GM21423 (cell line): ENCODE measurements around the gene KPNA6.
A peak's percentile ranks its signal among the peaks of the same experiment; 100 is the strongest.
"Not testable (repeated sequence)": the region's sequence is repeated elsewhere in the genome, so short reads cannot be mapped to it uniquely, and the experiment has no call there.

Experiments used
- ATAC-seq: cut with Tn5 transposase; IDR thresholded peaks from one replicate; pipeline ENCODE4 v1.9.1; 2021; ENCODE audit warnings: mild to moderate bottlenecking, moderate library complexity; ENCODE audit not compliant: unreplicated experiment

Gene KPNA6

DNA sequence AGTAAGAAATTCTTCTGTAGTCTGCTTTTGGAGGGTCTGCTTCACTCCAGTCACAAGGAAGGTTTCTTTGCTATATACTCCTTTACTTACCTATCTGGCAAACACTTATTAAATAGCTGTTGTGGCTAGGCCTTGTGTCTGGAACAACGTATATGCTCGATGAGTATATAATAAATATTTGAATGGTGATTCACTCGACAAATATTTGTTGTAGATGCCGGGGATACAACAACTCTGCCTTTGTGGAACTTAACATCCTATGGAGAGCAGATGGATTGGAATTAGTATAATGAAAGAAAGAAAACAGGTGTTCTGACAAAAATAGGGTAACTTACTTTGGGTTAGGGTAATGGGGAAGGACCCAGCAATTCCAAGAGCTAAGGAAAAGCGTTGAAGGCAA is 31.1 kb downstream of the KPNA6 start:
- ATAC-seq = no peak

DNA sequence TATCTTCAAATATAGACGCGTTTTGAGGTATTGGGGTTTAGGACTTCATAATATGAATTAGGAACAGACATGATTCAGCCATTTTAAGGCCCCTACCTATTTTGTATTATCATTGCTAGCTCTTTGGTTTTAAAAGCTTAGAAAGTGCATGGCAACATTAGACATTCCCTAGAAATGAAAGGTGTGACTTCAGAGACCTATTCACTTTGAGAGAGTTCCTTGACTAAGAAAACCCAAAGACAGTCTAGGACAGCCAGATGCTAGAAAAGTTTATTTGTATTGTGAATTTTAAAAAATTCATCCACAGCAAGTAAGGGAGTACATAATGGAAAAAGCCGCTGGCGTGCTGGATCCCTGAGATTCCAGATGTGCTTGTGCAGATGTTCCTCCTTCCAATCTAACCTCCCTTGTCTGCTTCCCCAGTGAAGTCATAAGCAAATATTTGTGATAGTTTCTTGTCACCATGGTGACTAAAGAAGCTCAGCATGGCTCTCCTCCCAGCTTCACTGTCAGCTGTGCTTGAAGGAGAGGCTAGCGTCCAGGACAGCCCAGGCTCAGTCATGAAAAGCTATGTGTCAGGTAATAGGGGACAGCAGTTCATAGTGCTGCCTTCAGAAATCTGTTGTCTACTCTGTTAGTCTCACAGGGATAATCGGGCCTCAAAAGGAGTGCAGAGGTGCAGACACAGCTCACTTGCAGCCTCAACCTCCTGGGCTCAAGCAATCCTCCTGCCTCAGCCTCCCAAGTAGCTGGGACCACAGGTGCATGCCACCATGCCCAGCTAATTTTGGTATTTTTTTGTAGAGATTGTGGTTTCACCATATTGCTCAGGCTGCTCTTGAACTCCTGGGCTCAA is 34.8 kb downstream of the KPNA6 start:
- ATAC-seq = no peak

DNA sequence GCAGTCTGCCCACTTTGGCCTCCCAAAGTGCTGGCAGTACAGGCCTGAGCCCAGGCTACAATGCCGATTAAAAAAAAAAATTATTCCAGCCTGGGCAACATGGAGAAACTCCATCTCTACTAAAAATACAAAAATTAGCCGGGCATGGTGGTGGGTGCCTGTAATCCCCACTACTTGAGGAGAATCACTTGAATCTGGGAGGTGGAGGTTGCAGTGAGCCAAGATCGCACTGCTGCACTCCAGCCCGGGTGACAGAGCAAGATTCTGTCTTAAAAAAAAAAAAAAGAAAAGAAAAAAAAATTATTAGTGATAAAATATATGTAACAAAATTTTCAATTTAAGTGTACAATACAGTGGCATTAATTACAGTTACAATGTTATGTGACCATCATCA is 35.4 kb downstream of the KPNA6 start:
- not testable (repeated sequence) for ATAC-seq

DNA sequence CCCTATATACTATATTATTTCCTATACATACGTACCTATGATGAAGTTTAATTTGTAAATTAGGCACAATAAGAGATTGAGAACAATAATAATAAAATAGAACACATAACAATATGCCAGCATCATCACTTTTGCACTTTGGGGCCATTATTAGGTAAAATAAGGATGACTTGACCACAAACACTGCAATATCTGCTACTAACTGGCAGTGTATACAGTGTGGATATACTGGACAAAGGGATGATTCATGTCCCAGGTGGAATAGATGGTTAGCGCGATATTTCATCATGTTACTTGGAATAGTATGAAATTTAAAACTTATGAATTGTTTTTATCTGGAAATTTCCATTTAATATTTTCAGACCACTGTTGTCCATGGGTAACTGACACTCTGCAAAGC is 36.2 kb downstream of the KPNA6 start:
- ATAC-seq = no peak

DNA sequence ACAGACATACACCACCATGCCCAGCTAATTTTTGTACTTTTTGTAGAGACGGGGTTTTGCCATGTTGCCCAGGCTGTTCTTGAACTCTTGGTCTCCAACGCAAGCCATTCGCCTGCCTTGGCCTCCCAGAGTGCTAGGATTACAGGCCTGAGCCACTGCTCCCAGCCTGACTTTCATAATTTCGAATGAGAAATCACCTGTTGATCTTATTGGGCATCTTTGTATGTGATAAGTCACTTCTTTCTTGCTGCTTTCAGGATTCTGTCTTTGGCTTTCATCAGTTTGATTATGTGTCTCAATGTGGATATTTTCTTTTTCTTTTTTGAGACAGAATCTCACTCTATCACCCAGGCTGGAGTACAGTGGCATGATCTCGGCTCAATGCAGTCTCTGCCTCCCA is 39.9 kb downstream of the KPNA6 start:
- not testable (repeated sequence) for ATAC-seq

DNA sequence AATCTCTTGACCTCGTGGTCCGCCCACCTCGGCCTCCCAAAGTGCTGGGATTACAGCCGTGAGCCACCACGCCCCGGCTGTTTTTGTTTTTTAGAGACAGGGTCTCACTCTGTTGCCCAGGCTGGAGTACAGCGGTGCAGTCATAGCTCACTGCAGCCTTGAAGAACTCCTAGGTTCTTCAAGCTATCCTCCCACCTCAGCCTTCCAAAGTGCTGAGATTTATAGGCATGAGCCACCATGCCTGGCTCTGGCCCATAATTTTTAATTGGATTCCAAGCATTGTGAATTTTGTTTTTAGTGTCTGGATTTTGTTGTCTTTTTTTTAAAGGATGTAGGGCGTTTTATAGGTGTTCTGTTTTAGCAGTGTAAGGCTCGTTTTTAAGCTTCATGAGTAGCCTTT is 43.0 kb downstream of the KPNA6 start:
- ATAC-seq = no peak

DNA sequence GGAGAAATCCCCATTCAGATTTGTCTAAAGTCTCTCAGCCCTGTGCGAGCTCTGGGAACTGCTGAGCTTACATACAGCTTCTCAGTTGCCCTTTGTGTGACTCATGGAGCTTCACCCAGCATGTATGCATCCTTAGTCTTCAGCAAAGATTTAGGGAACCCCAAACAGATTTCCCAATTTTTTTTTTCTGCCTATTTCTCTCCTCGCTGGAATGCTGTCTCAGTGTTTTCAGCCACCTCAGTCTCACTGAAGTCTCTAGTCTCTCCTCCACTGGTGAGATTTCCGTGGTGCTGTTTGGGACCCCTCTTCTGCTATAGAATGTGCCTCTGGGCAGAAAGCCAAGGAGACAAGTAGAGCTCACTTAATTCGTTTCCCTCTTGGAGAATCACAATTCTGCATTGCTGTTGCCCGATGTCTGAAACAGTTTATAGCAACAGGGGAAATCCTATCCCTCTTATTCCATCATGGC is 43.5 kb downstream of the KPNA6 start:
- ATAC-seq = no peak

DNA sequence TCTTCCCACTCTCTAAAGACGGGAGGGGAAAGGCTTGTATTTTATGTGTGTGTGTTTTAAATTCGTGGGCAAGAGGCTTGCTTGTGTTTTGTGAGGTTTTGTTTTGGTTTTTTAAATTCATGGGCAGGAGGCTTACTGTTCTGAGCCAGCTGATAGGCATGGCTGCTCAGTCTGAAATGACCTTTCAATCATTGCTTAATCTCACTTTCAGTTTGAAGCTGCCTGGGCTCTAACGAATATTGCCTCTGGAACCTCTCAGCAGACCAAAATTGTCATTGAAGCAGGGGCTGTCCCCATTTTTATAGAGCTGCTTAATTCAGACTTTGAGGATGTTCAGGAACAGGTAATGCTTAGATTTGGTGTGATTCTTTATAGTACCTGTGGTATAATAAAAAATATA is 51.3 kb downstream of the KPNA6 start:
- ATAC-seq = no peak

DNA sequence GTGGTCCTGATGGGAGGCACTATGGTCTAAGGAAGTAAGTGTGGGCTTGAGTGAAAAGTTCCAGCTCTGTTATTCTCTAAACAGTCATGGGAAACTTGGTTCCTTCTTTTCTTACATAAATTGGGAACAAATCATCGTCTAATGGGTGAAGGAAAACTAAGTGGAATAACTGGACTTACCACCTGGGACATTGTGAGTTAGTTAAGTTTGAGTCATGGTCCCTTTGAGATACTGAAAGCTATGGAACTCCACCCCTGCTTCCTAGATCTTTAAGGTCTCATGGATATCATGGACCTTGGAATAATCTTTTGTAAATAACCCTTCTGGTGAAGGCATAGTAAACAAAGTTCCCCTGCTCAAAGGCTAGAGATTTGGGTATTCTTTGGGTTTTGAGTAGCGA is 55.5 kb downstream of the KPNA6 start:
- ATAC-seq = no peak

DNA sequence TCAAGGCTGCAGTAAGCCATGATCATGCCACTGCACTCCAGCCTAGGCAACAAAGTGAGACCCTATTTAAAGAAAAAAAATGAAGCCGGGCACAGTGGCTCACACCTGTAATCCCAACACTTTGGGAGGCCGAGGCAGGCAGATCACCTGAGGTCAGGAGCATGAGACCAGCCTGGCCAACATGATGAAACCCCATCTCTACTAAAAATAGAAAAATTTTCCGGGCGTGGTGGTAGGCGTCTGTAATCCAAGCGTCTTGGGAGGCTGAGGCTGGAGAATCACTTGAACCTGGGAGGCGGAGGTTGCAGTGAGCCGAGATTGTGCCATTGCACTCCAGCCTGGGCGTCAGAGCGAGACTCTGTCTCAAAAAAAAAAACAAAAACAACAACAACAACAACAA is 57.8 kb downstream of the KPNA6 start:
- ATAC-seq = not testable (repeated sequence)

DNA sequence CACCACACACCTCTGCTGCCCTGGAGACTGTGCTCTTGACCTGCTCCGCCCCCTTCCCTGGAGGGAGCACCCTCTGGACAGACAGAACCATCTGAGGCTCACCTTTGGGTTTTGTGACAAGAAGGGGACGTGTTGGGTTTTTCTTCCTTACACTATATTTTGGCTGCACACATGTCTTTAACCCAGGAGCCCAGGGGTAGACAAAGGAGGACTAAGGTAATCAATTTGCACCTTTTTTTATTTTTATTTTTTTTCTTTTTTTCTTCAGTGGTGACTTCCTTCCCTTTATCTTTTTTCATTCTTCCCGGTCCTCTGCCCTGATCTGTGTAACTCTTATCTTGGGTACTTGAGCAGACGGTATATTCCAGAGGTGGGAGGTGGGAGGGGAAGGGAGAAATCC is 63.1 kb downstream of the KPNA6 start:
- no peak for ATAC-seq

DNA sequence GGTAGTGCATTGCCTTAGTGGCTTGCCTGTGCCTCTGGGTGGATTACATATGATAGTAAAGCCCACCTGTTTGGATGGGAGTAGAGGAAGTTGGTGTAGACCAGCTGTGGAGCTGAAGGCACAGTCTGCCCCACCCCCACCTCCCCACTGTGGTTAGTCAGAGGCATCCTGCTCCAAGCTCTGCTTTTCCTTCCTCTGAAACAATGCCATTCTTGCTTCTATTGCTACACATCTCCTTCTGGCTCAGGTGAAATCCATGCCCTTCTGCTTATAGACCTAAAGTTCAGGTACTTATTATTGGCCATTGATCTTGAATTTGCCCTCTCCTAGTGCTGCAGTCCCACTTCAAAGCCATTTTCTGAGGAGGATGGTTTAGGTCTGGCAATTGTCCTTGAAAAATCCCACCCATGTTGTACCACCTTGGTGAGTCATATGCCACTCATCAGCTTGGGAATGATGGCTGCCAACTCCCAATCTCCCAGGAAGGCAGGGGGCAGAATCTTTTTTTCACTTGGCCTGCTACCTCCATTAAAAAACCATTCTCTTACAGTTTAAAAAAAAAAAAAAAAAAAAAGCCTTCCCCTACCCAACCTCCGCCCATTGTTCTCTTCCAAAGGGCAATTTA is 64.9 kb downstream of the KPNA6 start:
- ATAC-seq = no peak

DNA sequence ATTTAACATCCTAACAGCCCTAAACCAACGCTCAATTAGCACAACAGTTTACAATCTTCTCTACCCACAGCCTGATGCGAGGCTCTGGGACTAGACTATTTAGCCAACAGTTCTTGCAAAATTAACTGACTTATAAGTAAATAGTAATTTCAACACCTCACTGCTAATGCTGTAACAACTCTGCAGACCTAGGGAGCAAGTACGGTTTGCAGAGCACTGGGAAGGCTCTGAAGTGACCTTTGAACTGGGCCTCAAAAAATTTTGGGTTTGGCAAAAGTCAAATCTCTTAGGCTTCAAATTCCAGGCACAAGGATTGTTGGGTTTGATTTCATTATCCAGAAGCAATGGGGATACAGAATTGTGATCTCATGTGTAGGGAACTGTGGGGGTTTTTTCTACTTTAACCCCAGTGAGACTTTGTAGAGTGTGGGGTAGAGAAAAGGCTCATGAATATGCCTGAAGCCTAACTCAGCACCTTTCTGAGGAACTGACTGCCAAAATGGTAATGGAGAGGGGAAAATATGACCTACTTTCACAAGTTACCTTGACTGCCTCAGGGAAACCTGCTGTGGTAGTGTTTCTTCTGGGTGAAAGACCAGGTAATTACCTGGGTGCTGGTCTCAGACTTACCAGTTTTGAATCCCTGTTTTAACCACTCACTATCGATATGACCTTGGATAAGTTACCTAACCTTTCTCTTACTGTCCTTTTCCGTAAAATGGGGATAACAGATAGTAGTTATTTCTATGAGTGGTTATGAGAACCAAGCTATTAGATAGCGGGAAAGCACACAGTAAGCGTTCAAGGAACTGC is 70.7 kb downstream of the KPNA6 start:
- ATAC-seq = no peak

DNA sequence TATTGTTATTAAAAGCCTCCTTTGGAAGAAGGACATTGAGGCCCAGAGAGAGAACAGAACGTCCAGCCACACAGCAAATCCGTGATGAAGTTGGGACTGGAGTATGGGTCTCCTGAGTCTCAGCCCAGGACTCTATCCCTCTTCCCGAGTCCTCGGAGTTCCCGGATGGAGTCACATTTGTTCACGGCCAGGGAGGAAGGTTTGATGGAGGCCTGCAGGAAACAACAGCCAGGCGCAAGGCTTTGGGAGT is 71.3 kb downstream of the KPNA6 start:
- ATAC-seq = no peak

DNA sequence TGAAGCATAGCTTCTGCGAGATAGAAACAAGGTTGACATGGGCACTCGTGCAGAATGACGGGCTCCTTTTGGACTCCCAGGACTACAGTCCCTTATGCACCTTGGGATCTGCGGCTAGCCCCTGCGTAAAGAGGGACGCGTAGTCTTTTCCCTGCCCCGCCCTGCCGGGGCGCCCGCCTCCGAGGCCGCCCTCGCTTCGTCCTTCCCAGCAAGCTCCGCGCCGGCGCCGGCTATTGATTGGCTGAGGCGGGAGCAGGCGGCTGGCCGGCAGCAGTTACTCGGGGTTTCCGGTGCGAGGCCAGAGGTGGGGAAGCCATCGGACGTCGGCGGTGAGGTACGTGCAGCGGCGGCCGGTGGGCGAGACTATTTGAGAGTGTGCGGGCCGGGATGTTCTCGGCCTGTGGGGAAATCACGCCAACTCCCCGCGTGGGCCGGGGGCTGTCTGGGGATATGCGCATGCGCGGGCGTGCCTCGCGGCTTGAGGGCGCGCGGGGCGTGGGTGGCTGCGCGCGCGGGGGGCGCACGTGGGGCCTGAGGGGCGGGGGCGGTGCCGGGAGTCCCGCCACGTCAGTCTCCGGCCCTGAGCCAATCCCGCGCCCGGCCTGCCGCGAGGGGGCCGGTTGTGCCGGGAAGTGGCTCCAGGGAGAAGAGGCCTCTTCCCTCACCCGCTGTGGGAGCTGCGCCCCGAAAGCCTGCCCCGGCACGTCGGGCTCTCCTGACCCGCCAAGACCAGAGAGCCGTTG is 71.8 kb downstream of the KPNA6 start, which contains the start of gene TXLNA:
TXLNA (plus strand) TSS at position 233 of the 743 bp plus-strand sequence. CDS start 671 bp downstream, outside the sequence.
- peak; percentile 84 for ATAC-seq

DNA sequence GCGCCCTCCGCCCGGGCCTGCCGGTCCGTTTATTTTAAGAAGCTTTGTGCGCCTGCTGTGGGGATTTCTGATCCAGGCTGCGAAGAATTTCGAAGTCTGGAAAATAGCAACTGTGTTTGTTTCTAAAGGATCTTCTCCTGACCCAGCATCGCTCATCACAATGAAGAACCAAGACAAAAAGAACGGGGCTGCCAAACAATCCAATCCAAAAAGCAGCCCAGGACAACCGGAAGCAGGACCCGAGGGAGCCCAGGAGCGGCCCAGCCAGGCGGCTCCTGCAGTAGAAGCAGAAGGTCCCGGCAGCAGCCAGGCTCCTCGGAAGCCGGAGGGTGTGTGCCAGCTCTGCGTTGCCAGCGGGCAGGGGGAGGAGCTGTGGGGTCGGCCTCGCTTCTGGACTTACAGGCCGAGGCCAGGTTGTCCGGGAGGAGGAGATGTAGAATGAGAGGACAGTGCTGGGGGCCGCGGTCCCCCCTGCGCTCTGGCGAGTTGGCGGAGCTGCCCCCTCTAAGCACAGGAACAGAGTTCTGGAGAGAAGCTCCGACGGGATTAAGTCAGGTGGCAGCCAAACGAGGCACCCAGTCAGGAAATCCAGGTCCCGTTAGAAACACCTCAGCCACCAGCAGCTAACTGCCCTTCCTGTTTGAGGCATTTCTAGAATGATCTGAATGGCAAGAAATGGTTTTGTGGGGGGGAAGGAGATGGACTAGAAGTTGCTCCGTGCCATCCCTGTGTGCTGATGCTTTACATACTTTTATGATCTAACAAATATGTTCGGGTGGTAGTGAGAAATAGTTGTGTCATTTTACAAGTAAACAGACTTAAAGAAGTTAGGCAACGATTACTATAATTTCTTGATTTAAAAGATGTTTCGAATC is 72.6 kb downstream of the KPNA6 start:
- ATAC-seq = peak; percentile 5

DNA sequence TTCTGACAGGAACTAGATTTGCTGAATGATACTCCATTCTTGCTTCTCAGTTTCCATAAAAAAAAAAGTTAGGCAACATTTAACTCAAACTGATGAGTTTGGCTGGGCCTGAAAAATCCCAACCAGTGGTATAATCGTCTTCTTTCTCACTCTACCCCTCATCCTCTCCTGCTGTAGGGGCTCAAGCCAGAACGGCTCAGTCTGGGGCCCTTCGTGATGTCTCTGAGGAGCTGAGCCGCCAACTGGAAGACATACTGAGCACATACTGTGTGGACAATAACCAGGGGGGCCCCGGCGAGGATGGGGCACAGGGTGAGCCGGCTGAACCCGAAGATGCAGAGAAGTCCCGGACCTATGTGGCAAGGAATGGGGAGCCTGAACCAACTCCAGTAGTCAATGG is 73.2 kb downstream of the KPNA6 start:
- ATAC-seq = no peak

DNA sequence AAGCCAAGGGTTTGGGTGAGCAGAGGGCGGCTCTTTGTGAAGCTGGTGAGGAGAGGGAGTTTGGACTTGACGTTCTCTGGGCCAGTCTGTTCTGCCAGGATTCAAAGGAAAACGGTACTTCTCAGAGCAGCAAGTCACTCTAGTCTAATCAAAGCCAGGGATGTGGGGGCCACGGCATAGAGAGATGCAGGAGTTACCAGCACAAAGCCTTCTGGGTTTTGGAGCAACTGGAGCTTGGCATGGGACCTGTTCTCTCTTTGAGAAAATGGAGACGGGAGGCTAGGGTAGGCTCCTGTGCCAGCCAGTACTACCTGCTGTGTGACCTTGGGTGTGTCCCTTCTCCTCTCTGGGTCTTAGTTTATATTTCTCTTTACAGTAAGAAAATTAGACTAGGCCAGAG is 73.7 kb downstream of the KPNA6 start:
- ATAC-seq = no peak

DNA sequence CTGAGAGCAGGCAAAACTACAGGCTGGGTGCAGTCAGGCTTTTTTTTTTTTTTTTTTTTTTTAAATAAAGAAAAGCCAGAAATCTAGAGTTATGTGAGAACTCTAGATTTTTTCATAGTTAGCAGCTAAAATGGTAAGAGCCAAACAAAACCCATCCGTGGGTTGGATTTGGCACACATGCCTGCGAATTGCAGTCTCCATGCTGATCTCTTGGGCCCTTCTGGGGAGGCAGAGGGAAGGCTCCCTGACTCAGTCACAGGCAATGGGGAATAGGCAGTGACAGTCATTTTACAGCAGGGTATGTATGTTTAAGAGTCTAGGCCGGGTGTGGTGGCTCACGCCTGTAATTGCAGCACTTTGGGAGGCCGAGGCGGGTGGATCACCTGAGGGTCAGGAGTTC is 74.2 kb downstream of the KPNA6 start:
- ATAC-seq = no peak

DNA sequence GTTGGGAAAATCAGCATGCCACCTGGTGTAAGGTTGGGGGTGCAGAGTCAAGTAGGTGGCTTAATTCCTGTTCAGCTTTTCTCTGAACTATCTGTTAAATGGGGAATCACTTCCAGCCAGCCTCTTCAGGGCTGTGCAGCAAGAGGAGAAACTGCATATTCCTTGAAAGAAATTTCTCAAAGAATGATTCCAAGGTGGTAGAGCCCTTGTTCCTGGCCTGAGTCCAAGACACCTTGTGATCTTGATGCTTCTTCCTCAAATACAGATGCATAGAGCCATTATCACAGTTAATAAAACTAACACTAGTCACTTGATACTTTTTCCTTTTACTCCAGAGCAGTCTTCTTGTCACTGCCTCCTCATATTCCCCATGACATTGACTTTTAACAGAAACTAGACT is 76.8 kb downstream of the KPNA6 start:
- ATAC-seq = no peak
